ENCODE measurements around the gene GCSH. TPM values are rescaled to one million over a fixed set of nuclear protein-coding genes. Genes with fewer than 3 reads are reported as not detected.

GCSH gene
- total RNA-seq, 4 donors from 2014 or later = 26.7 to 45.9 (median 29.7) TPM

DNA sequence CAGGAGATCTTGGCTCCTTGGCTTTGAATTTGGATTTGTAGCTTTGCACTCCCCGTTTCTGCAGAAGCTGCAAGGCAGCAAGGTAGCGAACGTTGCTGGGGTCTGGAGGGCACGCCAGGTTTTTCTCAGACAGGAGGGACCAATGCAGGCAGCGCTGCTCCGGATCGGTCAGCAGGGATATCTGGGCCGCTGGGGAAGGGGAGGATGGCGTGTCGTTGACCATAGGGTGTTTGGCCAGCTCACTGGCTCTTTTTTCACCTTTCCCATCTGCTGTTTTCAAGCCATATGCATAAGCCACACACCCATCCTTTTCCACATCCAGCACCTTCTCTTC, 34.9 kb downstream of the GCSH start:
- Histone ChIP-seq H3K27ac (no peak overlapping the region), H3K4me3 (no peak overlapping the region), H3K9me3 (no peaks in the 10 kb centered on the region), H3K36me3 (peaks cover 0 to 15% (median 0%) of the 10 kb centered on the region in 3 donors), H3K4me1 (no peaks in the 10 kb centered on the region), H3K27me3 (no peaks in the 10 kb centered on the region)
- TF ChIP-seq EP300 (IDR thresholded peaks at IDR 0.05) = no peak
- no peak for TF ChIP-seq CTCF (IDR thresholded peaks at IDR 0.05)
- no peak for TF ChIP-seq POLR2A (IDR thresholded peaks at IDR 0.05)
- WGBS, 2 donors = 81 to 85% methylated on average over 10 of the region's 10 CpGs
- no peak for DNase-seq (ENCODE audit: low spot score in 2 of 2)

DNA sequence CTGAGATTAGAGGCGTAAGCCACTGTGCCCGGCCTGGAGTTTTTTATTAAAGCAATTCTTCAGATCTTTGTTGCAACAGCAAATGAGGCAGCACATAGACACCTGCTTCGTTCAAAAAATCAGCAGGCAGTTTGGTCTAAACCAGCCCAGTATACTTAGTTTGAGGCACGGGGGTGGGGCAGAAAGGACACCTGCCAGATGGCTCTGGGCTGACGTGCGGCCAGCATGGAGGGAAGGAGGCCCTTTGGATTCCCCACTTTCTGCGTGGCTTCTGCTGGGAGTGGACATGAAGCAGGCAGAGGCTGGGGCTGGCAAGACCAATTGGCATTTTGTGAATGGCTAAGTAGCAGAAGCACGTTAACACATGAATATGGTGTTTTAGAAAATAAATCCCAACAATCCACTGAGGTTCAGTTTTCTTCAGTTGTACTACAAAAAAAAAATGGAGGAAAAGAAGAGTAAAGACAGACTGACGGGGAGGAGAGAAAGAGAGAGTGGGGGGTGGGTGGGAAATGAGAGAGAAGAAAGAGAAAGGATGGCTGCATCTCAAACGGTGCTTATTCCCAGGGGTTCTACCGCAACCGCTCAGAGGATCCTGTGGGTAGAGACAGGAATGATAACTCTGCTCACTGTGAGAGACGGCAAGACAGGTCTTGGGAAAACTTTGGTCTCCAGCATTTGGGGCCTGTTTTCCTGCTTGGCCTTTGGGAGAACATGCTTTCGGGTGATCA, 35.5 kb downstream of the GCSH start:
- no peaks in the 10 kb centered on the region for H3K9me3 ChIP-seq
- 80 to 85% methylated on average over 14 of the region's 14 CpGs for WGBS, 2 donors
- peaks cover 0 to 15% (median 0%) of the 10 kb centered on the region in 3 donors for H3K36me3 ChIP-seq
- H3K4me1 ChIP-seq = no peaks in the 10 kb centered on the region
- DNase-seq (ENCODE audit: low spot score in 2 of 2) = no peak
- H3K27ac ChIP-seq = no peak overlapping the region
- H3K27me3 ChIP-seq = no peaks in the 10 kb centered on the region
- H3K4me3 ChIP-seq = no peak overlapping the region
- TF ChIP-seq EP300 (IDR thresholded peaks at IDR 0.05) (no peak), POLR2A (IDR thresholded peaks at IDR 0.05) (no peak), CTCF (IDR thresholded peaks at IDR 0.05) (no peak)

- no peak overlapping the region for H3K27ac ChIP-seq
- H3K4me3 ChIP-seq = no peak overlapping the region
- no peaks in the 10 kb centered on the region for H3K36me3 ChIP-seq
- H3K4me1 ChIP-seq = no peaks in the 10 kb centered on the region
- H3K27me3 ChIP-seq = no peaks in the 10 kb centered on the region
- TF ChIP-seq CTCF (IDR thresholded peaks at IDR 0.05) (no peak), EP300 (IDR thresholded peaks at IDR 0.05) (no peak), POLR2A (IDR thresholded peaks at IDR 0.05) (no peak)
- no peak for DNase-seq (ENCODE audit: low spot score in 2 of 2)
- peaks cover 0 to 13% (median 0%) of the 10 kb centered on the region in 4 donors for H3K9me3 ChIP-seq
- WGBS, 2 donors = 83 to 87% methylated on average over 11 of the region's 11 CpGs
Observed at GRCh38 chr16:81053761-81054160, 42.4 kb downstream of the GCSH start.

- 94 to 100% methylated on average over 2 of the region's 2 CpGs for WGBS, 2 donors
- no peak for TF ChIP-seq EP300 (IDR thresholded peaks at IDR 0.05)
- no peak for TF ChIP-seq POLR2A (IDR thresholded peaks at IDR 0.05)
- no peak for TF ChIP-seq CTCF (IDR thresholded peaks at IDR 0.05)
- no peak for DNase-seq (ENCODE audit: low spot score in 2 of 2)
- peaks cover 0 to 57% (median 0%) of the 10 kb centered on the region in 3 donors for H3K36me3 ChIP-seq
- no peaks in the 10 kb centered on the region for H3K27me3 ChIP-seq
- H3K27ac ChIP-seq = no peak overlapping the region
- no peaks in the 10 kb centered on the region for H3K9me3 ChIP-seq
- peaks cover 0 to 8% (median 2%) of the 10 kb centered on the region in 4 donors for H3K4me1 ChIP-seq
- H3K4me3 ChIP-seq = no peak overlapping the region
Observed at GRCh38 chr16:81042821-81043220, 53.4 kb downstream of the GCSH start.

- no peak overlapping the region for H3K27ac ChIP-seq
- no peaks in the 10 kb centered on the region for H3K9me3 ChIP-seq
- peaks cover 0 to 19% (median 13%) of the 10 kb centered on the region in 4 donors for H3K4me1 ChIP-seq
- H3K27me3 ChIP-seq = no peaks in the 10 kb centered on the region
- no peak for TF ChIP-seq EP300 (IDR thresholded peaks at IDR 0.05)
- H3K36me3 ChIP-seq = peaks cover 0 to 57% (median 0%) of the 10 kb centered on the region in 3 donors
- H3K4me3 ChIP-seq = no peak overlapping the region
- 66 to 70% methylated on average over 4 of the region's 4 CpGs for WGBS, 2 donors
- DNase-seq (ENCODE audit: low spot score in 2 of 2) = no peak
Observed at GRCh38 chr16:81041696-81042095, 54.5 kb downstream of the GCSH start.

All from tibial nerve (tissue), 4 donors.